Activated naive CD4-positive, alpha-beta T cell (primary cell): ENCODE data around the gene RIPK4.
"Not testable (repeated sequence)": the region's sequence is repeated elsewhere in the genome, so short reads cannot be mapped to it uniquely, and the experiment has no call there.

ENCODE experiments used
- DNase-seq, 4 experiments: peaks; one replicate each; lab custom pipeline; 2025; lab: John Stamatoyannopoulos, UW

RIPK4 gene

DNA sequence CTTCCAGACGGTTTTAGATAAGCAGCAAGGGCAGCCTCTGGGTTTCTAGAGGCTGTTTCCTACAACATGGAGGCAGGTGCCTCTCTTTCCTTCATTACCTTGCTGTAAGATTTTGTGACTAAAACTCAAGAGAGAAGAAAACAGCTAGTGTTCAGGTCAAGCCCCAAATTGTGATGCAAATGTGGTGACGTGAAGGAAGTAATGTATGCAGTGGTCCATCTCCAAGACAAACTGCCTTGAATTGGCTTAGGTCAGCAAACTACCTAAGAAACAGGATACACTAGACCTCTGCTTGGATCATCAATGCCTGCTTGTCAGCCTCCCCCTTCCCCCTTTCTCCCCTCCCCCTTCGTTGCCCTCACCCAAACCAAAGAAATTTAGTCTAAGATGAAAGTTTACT, 28.9 kb upstream of the RIPK4 start:
- no peak for DNase-seq

DNA sequence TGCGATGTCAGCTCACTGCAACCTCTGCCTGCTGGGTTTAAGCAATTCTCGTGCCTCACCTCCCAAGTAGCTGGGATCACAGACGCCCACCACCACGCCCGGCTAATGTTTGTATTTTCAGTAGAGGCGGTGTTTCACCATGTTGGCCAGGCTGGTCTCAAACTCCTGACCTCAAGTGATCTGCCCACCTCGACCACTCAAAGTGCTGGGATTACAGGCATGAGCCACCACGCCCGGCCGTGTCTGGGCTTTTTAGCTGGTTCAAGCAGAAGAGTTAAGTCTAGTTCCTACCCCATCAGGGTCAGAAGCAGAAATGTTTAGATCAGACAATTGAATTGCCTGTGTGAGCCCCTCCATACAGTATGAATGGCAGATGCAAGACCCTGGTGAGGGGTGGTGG, 27.7 kb upstream of the RIPK4 start:
- DNase-seq = no peak

DNA sequence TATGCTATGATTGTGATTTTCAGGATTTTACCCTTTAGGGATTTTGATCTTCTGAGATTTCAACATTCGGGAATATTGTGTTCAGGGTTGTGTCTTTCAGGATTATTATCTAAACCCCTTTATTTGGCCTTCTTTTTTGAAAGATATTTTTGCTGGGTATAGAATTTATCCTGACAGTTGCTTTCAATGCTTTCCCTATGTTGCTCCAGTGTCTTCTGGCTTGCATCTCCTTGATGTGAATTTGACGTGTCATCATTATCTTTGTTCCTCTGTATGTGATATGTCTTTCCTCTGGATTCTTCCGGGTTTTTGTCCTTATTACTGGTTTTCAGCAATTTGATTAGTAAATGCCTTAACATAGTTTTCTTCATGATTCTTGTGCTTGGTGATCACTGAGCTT, 25.9 kb upstream of the RIPK4 start:
- no peak for DNase-seq

DNA sequence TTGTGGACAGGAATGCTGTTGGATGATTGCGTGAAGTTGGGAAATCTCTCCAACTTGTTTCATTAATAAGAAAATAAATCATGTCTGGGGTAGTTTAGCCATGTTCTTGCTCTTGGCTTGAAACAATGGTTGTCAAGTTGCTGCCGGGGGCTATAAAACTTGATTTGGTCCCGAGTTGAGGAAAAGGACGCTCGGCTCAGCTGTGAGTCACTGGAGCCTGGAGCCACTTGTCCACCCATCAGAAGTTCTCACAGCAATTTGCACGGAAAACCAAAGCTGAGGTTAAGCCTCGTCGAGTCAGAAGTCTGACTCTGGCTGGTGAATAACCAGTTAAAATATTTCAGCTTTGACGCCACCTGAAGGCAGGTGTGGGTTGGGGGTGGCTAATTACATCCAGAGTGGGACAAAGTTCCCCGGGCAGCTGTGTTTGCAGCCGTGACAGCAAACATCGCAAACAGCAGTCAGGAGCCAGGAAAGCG, 19.7 kb upstream of the RIPK4 start:
- no peak for DNase-seq

DNA sequence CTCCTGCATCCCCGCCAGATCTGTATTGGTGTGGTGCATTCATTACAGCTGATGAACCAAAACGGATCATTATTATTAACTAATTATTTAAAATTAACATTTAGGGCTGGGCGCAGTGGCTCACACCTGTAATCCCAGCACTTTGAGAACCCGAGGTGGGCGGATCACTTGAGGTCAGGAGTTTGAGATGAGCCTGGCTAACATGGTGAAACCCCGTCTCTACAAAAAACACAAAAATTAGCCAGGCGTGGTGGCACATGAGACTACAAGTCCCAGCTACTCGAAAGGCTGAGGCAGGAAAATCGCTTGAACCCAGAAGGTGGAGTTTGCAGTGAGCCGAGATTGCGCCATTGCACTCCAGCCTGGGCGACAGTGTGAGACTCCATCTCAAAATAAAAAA, 18.4 kb upstream of the RIPK4 start:
- not testable (repeated sequence) for DNase-seq

DNA sequence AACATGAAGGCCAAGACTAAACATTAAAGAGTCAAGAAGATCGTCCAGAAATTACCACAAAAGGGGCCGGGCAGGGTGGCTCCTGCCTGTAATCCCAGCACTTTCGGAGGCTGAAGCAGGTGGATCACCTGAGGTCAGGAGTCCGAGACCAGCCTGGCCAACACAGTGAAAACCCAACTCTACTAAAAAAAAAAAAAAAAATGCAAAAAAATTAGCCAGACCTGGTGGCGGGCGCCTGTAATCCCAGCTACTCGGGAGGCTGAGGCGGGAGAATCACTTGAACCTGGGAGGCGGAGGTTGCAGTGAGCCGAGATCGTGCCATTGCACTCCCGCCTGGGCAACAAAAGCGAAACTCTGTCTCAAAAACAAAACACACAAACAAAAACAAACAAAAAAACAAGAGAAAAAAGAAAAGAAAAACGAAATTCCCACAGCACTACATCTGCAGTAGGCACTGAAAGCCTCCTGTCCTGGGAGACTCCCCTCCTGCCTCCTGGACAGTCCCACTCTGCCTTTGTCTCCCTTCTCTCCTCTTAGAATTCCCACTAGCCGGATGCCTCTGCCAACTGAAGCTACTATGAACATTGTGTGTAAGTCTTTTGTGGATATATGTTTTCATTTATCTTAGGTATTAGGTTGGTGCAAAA, 17.7 kb upstream of the RIPK4 start:
- DNase-seq = no peak

DNA sequence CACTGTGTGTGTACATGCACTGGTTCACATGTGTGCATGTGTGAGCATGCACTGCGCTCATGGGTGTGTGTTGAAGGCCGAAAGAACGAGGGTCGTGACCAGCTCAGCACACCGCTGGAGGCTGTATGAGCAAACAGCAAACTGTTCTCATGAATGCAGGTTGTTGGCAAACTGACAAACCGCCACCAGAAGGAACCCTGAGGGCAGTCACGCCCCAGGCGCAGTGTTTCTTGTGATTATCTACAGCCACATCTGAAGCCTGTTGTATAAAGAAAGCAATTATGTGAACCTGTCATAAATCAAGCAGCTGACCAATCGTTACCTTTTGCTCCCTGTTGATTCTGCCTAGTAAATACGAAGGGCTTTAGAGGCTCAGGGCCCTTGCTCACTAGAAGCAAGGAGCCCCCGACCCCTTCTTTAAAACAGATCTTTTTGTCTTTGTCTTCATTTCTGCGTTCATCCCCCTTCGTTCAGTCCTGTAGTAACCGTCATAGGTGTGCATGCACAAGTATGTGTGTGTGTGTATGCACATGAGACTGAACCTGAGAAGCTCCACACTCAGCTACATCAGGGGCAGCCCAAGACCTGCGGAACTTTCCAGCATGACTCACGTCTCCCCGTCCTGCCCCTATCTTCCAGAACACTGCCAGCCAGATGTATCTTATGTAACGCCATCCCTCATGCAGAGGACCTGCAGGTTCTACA, 16.8 kb upstream of the RIPK4 start:
- no peak for DNase-seq

DNA sequence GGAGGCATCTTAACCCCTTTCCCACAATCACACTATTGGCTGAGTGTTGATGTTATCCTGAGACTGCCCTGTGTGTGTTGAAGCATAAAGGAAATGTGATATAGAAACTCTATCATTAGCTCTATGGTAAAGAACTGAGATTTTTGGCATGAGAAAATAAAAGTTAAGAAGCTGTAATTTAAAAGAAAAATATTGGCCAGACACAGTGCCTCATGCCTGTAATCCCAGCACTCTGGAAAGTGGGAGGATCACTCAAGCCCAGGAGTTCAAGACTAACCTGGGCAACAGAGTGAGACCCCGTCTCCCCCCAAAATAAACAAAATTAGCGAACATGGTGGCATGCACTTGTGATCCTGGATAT, 14.2 kb upstream of the RIPK4 start:
- DNase-seq = no peak

DNA sequence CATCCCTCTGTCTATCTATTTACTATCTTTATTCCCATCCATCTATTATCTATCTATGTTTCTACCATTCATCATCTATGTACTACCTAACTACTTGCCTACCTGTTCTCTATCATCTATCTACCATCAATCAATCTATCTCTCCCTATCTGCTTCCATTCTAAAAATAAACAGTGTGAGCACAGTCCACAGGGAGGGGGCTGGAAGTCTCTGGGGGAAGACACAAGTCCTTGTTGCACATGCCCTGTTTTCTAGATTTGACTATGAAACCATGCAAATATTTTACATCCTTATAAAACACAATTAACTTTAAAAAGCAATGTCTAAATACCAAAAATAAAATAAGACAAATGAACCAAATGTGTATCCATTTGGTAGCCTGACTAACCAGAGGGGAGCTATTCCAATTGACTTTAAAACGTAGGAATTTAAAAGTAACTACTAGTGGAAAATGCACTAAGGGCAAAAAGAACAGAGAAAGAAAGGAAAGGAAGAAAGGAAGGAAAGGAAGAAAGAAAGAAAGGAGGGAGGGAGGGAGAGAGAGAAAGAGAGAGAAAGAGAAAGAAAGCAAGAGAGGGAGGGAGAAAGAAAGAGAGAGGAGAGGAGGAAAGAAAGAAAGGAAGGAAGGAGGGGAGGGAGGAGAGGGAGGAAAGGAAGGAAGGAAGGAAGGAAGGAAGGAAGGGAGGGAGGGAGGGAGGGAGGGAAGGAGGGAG, 13.6 kb upstream of the RIPK4 start:
- DNase-seq = no peak

DNA sequence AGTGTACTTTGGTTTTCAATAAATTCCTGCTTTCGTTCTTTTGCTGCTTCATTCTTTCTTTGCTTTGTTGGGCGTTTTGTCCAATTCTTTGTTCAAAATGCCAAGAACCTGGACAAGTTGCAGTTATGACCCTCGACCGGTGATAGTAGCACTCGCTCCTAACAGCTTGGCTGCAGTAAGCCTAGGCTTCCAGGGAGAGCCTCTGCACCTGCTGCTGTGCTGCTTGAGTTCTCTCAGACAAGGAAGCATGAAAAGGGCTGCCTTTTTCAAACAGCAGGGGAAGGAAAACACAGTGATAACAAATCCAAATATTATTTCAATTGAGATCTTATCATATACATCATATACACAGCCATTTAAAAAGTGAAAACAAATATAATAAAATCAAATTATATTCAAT, 12.8 kb upstream of the RIPK4 start:
- no peak for DNase-seq

DNA sequence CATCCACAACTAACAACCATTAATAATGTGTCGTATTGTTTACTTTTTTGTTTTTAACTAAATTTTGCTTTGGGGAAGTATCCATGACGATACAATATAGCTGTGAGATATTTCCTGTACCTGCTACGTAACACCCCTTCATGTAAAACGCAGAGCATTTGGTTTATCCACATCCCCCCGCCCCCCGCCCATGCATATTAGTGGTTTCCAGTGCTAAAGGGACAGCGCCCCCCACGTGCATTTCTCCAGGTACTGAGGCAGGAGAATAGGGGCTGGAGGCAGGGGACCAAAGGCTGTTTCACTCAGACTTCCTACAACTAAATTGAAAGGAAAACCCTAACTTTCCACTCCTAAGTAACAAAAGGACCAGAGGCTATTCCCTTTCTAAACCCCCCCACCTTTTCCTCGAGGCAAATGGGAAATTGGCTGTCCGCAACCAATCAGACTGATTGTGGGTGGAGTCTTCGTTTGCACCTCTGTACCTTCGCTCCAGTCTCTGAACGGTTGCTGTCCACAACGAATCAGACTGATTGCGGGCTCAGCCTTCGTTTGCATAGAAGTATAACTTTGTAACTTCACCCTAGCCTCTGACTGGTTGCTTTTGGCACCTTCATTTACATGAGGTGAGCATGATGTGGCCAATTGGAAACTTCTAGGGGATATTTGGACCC, 12.2 kb upstream of the RIPK4 start:
- DNase-seq = no peak

DNA sequence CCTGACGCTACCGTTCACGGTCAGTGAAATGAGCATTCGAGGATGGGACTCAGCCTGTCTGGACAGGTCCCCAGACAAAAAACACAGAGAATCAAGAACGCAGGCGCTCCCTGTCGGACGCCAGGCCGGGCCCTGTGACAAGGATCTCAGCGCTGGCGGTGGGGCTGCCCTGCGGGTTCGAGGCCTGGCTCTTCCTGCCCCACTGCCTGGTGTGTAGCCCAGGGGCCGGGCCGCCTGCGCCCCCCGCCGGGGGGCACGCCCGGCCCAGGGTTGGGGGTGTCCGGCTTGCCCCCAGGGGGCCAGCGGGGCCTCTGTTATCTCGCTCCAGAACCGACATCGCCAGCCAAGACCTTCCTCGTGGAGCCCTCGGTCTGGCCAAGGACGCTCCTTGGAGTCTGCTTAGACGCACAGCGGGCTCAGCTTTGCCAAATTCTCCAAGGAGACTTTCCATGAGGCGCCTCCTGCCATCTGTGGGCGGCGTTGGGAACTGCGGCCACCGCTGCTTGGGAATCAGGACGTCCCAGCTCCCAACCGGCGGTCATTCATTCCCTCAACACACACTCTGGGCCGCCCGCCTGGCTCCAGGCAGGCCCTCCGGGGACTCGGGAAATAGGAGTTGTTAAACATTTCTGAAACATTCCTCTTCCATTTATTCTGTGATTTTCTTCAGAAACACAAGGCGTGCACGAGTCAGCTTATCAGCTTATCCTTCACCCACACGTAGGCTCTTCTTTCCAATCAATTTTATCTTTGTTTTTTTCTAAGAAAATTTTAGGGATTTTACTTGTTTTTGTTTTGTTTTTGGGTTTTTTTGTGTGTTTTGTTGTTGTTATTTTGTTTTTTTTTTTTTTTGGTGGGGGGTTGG, 11.3 kb upstream of the RIPK4 start:
- DNase-seq = no peak

DNA sequence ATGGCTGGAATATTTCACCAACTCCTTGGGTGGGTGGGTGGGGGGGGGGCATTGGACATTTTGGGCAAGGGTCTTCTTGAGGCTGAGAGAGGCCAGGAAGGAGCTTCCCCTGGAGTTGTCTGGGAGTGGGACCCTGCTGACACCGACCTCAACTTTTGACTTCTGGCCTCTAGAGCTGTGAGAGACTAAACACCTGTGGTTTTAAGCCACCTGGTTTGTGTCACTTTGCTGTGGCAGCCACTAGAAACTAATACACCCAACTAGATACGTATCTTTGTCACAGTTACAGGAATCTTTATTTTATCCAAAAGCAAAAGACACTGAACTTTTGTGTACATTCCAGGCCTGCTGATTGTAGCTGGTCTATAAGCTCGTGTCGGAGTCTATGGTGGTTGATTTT, 9.9 kb upstream of the RIPK4 start:
- no peak for DNase-seq

DNA sequence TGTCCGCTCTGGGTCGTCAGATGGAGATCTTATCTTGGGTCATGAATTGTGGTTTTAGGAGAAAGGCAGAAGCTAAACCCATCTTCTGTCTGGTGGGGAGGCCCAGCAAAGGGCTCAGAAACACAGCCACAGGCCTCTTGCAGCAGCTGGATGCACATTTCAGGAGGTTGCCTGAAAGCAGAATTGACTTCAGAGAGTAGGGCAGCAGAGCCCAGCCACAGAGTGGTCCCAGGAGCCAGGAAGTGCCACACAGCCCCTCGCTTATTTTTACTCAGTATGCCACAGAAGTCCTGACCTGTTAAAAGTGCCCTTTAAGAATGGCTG, 8.3 kb upstream of the RIPK4 start:
- no peak for DNase-seq

DNA sequence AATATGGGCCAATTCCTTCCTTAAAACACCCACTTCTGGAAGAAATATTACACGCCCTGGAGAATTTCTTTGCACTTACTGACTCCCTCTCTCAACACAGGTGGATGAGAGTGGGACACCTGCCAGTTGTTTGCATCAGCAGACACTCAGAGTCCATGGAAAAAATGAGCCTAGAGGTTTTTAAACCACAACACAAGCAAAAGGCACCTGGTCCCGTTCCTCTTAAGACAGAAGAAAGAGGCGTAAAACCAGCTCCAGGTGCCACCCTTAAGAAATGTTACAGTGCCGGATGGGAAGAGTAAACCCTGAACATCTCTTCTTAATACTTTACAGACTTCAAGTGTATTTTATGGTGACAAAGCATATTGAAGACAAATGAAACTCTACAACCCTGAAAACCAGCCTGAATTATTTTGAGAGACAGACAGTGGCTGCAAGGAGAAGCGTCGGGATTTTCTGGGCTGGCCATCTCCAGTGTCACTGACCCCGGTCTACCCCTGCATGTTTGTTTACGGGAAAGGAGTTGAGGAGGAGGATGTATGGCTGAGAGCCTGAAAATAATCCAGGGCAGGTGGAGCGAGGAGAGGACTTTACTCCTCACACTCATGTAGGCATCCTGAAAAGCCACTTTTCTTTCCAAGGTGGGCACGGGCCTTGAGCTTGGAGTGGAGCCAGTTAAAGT, 7.8 kb upstream of the RIPK4 start:
- no peak for DNase-seq

DNA sequence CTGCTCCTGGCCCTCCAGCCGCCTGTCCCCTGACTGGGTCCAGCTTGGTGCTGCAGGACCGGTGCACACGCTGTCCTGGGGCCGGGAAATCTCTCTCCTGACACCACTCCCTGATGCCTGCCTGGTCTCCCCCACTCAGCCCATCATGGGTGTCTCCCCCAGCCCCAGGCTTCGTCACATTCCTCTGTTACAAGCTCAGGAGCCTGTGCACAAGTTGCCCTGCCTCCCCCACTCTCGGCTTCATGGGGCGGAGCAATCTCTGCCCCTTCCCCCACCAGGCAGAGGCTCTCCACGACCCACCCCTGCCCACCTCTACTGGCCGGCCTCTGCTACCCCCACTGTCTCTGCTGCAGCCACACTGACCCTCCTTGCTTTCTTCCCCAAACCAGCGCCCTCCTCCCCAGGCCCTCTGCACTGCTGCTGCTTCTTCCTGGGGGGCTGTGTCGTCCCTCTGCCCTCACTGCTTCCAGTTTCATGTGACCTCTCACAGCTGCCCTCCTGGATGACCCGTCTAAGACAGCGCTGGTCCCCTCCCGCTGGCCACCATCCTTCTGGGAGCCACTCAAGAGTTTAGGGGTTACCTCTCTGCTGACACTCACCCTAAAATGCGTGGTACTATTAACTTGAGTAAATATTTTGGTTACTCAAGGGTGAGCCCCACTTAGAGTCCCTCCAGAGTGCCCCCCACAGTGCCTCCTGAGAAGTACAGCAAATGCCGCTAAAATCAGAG, 5.7 kb upstream of the RIPK4 start:
- no peak for DNase-seq

DNA sequence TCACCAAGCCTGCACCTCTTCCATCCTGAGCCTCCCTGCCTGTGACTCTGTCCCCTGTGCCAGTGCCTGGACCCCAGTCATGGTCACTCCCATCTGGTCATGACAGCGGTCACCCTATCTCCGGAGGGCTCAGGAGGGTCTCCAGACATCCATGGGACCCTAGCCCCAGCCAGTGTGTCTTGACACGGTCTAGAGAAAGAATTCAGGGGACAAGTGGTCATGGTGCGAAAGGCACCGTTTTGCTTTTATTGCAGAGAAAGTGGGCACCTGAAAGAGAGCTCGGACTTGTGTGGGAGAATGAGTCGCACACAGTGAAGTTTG, 4.7 kb upstream of the RIPK4 start:
- DNase-seq = no peak

DNA sequence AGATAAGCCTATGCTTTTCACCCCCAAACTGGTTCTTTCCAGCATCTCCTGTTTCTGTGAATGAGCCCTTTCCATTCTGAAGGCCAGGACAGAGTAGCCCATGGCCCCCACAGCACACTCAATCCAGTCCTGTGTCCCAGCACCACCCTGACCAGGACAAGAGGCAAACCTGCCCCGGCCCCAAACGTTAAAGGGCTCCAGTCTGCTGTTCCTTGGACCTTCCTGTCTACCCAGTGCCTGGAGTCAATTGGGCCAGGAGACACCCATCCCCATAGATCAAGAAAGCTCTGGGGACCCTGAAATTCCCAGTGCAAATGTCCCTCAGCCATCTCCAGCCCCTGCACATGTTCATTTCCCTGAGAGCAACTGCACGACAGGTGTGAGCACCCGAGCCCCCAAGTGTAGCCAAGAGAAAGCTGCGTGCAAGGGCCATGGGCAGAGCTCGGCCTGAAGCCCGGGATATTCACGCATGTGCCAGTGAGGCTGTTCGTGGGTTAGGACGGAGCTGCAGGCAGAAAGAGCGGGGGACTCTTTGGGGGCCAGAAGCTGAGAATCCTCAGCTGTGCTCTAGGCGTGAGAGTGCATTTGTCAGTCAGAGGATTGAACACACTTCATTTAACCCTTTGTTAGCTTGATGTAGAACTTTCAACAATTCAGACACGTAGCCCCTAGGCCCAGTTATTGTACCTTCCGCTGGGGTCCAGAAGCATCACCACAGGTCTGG, 4.2 kb upstream of the RIPK4 start:
- no peak for DNase-seq

DNA sequence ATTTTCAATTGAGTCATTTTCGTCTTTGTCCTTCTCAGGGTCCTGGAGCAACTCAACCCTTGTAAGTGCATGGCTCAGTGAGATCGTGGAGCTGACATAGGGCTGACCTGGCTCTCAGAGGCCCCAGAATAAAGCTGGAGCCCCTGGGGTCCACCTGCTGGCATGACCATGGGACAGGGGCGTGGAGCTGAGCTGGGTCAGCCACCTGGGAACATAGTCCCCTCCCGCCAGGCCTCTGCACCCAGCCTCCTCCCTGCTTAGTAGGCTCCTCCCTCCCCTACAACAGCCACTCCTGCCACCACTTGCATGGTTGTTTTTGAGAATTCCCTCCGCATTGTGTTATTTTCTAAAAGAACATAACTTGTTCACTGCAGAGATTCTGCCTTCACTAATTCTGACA, 3.1 kb upstream of the RIPK4 start:
- no peak for DNase-seq

DNA sequence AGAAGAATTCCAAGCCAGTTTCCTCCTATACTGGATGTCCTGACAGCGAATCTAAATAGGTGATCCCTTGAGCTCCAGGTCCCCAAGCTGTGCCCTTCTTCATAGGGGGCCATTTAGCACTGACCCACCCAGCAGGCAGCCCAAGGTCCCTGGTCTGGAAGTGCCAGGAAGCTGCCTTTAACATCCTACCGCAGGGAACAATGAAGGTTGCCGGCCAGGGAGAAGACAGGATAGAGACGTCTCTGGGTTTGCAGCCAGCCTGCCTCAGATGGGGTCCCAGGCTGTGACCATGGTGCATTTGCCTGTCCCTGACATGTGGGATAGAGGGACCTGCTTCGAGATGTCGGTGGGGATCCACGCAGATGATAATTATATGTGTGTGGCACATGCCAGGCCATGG, 2.7 kb upstream of the RIPK4 start:
- DNase-seq = no peak
